Loucy (cell line): ENCODE results near the gene BANP.

Experiments
- EZH2phosphoT487 ChIP-seq: fragments of 200-600 bp; IDR thresholded peaks from 2 replicates; pipeline ENCODE4 v1.6.1; 2018; ENCODE audit warnings: antibody characterized with exemption, mild to moderate bottlenecking, moderate library complexity, borderline replicate concordance
- TF ChIP-seq, protein P1 (sequence below): fragments of 200-600 bp; sonication (generic); conservative IDR thresholded peaks from 2 replicates; pipeline ENCODE4 v1.5.1; 2014; ENCODE audit warnings: mild to moderate bottlenecking, antibody characterized with exemption, low read length

DNA sequence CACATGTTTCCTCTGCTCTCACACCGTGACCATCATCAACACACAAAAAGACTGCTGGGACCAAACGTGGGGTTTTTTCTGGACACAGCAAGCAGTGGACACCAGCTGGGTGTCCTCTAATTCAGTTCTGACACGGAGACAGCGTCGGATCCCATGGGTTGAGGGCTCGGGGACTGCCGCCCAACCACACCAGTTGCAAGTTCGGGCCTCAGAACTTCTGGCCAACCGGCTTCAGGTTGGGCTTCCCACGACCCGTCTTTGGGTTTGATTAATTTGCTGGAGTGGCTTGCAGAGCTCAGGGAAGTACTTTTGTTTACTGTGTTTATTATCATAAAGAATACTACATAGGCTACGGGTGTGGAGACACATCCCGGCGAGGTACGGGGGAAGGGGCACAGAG lies 97.8 kb downstream of the BANP start:
- TF ChIP-seq, protein P1, sequence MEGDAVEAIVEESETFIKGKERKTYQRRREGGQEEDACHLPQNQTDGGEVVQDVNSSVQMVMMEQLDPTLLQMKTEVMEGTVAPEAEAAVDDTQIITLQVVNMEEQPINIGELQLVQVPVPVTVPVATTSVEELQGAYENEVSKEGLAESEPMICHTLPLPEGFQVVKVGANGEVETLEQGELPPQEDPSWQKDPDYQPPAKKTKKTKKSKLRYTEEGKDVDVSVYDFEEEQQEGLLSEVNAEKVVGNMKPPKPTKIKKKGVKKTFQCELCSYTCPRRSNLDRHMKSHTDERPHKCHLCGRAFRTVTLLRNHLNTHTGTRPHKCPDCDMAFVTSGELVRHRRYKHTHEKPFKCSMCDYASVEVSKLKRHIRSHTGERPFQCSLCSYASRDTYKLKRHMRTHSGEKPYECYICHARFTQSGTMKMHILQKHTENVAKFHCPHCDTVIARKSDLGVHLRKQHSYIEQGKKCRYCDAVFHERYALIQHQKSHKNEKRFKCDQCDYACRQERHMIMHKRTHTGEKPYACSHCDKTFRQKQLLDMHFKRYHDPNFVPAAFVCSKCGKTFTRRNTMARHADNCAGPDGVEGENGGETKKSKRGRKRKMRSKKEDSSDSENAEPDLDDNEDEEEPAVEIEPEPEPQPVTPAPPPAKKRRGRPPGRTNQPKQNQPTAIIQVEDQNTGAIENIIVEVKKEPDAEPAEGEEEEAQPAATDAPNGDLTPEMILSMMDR: no peak
- TF ChIP-seq EZH2phosphoT487: no peak
